Sigmoid colon (tissue), 7 donors: ENCODE results near the gene SIRPA. TPM values are rescaled to one million over a fixed set of nuclear protein-coding genes. Genes with fewer than 3 reads are reported as not detected.

Experiments used
- DNase-seq: peaks from one replicate; pipeline ENCODE4 v3.0.0-alpha.2; 2019
- H3K27ac ChIP-seq, 4 donors: fragments of 200-600 bp; sonication (generic); one replicate each; pipeline ENCODE4 v1.5.1; 2016 to 2019; ENCODE audit warnings: mild to moderate bottlenecking in 1 of 4
- H3K27me3 ChIP-seq, 3 donors: fragments of 200-600 bp; sonication (generic); one replicate each; pipeline ENCODE4 v1.5.1; 2019; ENCODE audit warnings: mild to moderate bottlenecking in 1 of 3
- H3K36me3 ChIP-seq, 4 donors: fragments of 200-600 bp; sonication (generic); one replicate each; pipeline ENCODE4 v1.5.1; 2016 to 2019
- H3K4me1 ChIP-seq, 4 donors: fragments of 200-600 bp; sonication (generic); one replicate each; pipeline ENCODE4 v1.5.1; 2017 to 2019
- H3K4me3 ChIP-seq, 4 donors: fragments of 200-600 bp; sonication (generic); one replicate each; pipeline ENCODE4 v1.5.1; 2017 to 2019; ENCODE audit warnings: mild to moderate bottlenecking in 2 of 4, moderate library complexity in 1 of 4
- H3K9me3 ChIP-seq, 4 donors: fragments of 200-600 bp in 3 of 4; sonication (generic) in 3 of 4; one replicate each; pipeline versions ENCODE4 v1.5.1 to v1.6.1; 2013 to 2019
- EP300 ChIP-seq, 4 donors: sonication (generic); formaldehyde crosslinking; IDR thresholded peaks; one replicate each; pipeline ENCODE4 v1.6.1; 2017; ENCODE audit warnings: antibody characterized with exemption in 4 of 4
- POLR2A ChIP-seq, 2 donors: fragments of 450-650 bp; IDR thresholded peaks; one replicate each; pipeline ENCODE4 v1.6.1; 2016; ENCODE audit warnings: antibody characterized with exemption in 2 of 2, mild to moderate bottlenecking in 2 of 2, moderate library complexity in 2 of 2
- POLR2AphosphoS5 ChIP-seq, 4 donors: sonication (generic); formaldehyde crosslinking; IDR thresholded peaks; one replicate each; pipeline ENCODE4 v1.6.1; 2017; ENCODE audit warnings: antibody characterized with exemption in 4 of 4
- WGBS, 2 donors: extraction: QIAGEN DNeasy Blood & Tissue Kit; methylation state at CpG; one replicate each; pipeline ENCODE4 v1.1.7; 2013; 5-methylcytosine and 5-hydroxymethylcytosine counted together
- intact Hi-C: fragments of 100-400 bp; cut with DNase I; formaldehyde crosslinking; loops from one replicate; pipeline ENCODE4 v1.15.1; 2023
- polyA plus RNA-seq, 3 donors: library from polyadenylated mRNA; stranded (reverse); fragments of 200-250 nt; gene quantifications; one replicate each; pipeline ENCODE4 v1.2.3, GENCODE V29; 2013
- total RNA-seq, 4 donors: library from RNA; depleted of rRNA; stranded (reverse); fragments of >200 nt; gene quantifications; one replicate each; pipeline ENCODE4 v1.1.0, GENCODE V29; 2016
- TF ChIP-seq, protein P1 (sequence below), 4 experiments: fragments of 450-650 bp in 3 of 4; fragments of 200-600 bp in 1 of 4; IDR thresholded peaks; one replicate each; pipeline ENCODE4 v1.5.1; 2016 to 2019; ENCODE audit warnings: antibody characterized with exemption in 4 of 4, mild to moderate bottlenecking in 3 of 4, moderate library complexity in 2 of 4
- donor health status: healthy with polysubstance abuse.
- donor health status: Bipolar disorder and iron deficiency.
- donor health status: healthy.

Gene SIRPA
- total and polyA plus RNA-seq, 7 donors, result 8.4 to 25.5 (median 16.3) TPM

DNA sequence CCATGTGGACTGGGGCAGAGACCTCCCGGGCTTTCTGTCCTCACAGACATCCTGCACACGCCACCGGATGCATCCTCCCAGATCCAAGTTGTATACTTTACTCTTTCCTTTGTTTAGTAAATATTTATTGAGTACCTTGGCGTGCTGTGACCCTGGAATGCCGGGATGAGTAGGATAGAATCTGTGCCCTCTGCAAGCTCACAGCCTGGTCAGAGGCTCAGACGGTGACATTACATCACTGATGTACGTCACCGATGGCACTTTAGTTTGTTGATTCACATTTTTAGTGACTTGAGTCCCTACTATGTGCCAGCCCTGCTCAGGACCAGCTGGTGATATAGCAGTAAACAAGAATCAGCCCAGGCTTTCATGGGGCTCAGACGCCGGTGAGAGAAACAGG lies 32.9 kb downstream of the SIRPA start:
- H3K9me3 ChIP-seq, result no peaks in the 10 kb centered on the region
- peaks cover 0 to 15% (median 6%) of the 10 kb centered on the region in 4 donors for H3K4me1 ChIP-seq
- intact Hi-C loops, result no loop called here
- H3K27ac ChIP-seq, result no peak overlapping the region
- peaks cover 5 to 26% (median 7%) of the 10 kb centered on the region in 4 donors for H3K36me3 ChIP-seq
- 80% methylated on average over 10 of the region's 10 CpGs for WGBS, 2 donors
- DNase-seq, result no peak
- no peaks in the 10 kb centered on the region for H3K27me3 ChIP-seq
- TF ChIP-seq, protein P1, sequence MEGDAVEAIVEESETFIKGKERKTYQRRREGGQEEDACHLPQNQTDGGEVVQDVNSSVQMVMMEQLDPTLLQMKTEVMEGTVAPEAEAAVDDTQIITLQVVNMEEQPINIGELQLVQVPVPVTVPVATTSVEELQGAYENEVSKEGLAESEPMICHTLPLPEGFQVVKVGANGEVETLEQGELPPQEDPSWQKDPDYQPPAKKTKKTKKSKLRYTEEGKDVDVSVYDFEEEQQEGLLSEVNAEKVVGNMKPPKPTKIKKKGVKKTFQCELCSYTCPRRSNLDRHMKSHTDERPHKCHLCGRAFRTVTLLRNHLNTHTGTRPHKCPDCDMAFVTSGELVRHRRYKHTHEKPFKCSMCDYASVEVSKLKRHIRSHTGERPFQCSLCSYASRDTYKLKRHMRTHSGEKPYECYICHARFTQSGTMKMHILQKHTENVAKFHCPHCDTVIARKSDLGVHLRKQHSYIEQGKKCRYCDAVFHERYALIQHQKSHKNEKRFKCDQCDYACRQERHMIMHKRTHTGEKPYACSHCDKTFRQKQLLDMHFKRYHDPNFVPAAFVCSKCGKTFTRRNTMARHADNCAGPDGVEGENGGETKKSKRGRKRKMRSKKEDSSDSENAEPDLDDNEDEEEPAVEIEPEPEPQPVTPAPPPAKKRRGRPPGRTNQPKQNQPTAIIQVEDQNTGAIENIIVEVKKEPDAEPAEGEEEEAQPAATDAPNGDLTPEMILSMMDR (IDR thresholded peaks at IDR 0.05), result no peak
- no peak for TF ChIP-seq POLR2A (IDR thresholded peaks at IDR 0.05)
- TF ChIP-seq POLR2AphosphoS5 (IDR thresholded peaks at IDR 0.05), result no peak
- no peak for TF ChIP-seq EP300 (IDR thresholded peaks at IDR 0.05)
- H3K4me3 ChIP-seq, result no peak overlapping the region

DNA sequence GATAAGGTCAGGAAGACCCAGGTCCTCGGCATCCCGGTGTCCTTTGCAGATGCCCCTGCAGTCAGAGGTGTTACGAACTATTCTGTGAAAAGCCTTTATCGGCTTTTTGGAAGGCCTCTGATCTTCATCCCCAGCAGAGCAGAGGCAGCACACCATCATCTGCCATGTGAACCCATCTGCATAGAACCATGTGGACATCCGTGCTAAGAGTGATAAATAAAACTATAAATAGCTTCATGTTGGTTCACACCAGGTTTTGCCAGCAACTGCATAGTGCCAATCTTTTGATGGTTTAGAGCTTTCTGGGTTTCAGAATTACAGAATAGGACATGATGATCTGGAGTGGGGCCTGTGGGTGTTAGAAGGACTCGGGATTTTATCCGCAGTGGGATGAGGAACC lies 33.6 kb downstream of the SIRPA start:
- intact Hi-C loops, result no loop called here
- peaks cover 4 to 20% (median 5%) of the 10 kb centered on the region in 4 donors for H3K36me3 ChIP-seq
- H3K27ac ChIP-seq, result no peak overlapping the region
- H3K9me3 ChIP-seq, result no peaks in the 10 kb centered on the region
- DNase-seq, result no peak
- peaks cover 0 to 21% (median 10%) of the 10 kb centered on the region in 4 donors for H3K4me1 ChIP-seq
- H3K4me3 ChIP-seq, result no peak overlapping the region
- TF ChIP-seq EP300 (IDR thresholded peaks at IDR 0.05), result no peak
- no peak for TF ChIP-seq POLR2A (IDR thresholded peaks at IDR 0.05)
- TF ChIP-seq, protein P1 (IDR thresholded peaks at IDR 0.05), result no peak
- no peak for TF ChIP-seq POLR2AphosphoS5 (IDR thresholded peaks at IDR 0.05)
- no peaks in the 10 kb centered on the region for H3K27me3 ChIP-seq
- 81 to 91% methylated on average over 7 of the region's 7 CpGs for WGBS, 2 donors

- WGBS, 2 donors, result 63 to 76% methylated on average over 3 of the region's 3 CpGs
- Histone ChIP-seq H3K9me3 (no peaks in the 10 kb centered on the region), H3K4me3 (no peak overlapping the region), H3K27ac (no peak overlapping the region), H3K27me3 (no peaks in the 10 kb centered on the region), H3K4me1 (peaks cover 0 to 28% (median 13%) of the 10 kb centered on the region in 4 donors), H3K36me3 (peaks cover 0 to 15% (median 4%) of the 10 kb centered on the region in 4 donors)
- TF ChIP-seq, protein P1 (IDR thresholded peaks at IDR 0.05), result no peak
- TF ChIP-seq POLR2A (IDR thresholded peaks at IDR 0.05) (no peak), EP300 (IDR thresholded peaks at IDR 0.05) (no peak), POLR2AphosphoS5 (IDR thresholded peaks at IDR 0.05) (no peak)
- intact Hi-C loops, result no loop called here
- no peak for DNase-seq
Measured at GRCh38 chr20:1929460-1929859, 34.3 kb downstream of the SIRPA start.

DNA sequence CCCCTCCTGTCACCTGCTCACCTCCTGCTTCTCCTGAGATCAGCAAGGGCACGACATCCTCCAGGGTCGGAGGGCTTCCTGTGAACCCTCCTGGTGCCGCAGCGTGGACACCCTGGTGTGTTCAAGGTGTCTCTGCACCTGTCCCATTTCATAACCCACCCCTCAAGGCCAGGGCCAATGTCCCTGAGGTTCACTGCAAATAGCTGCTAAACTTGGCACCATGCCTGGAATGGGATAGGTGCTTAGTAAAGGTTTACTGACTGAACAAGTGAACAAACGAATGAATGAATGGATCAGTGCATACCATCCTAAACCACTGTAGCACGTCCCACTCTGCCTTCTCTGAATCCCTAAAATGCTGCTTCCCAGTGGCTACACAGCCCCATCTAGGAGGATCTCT lies 35.0 kb downstream of the SIRPA start:
- Histone ChIP-seq H3K27me3 (no peaks in the 10 kb centered on the region), H3K4me3 (no peak overlapping the region), H3K9me3 (no peaks in the 10 kb centered on the region), H3K4me1 (peaks cover 0 to 35% (median 19%) of the 10 kb centered on the region in 4 donors), H3K27ac (no peak overlapping the region), H3K36me3 (peaks cover 0 to 8% (median 4%) of the 10 kb centered on the region in 4 donors)
- intact Hi-C loops, result no loop called here
- WGBS, 2 donors, result 42 to 81% methylated on average over 6 of the region's 6 CpGs
- DNase-seq, result no peak
- TF ChIP-seq POLR2AphosphoS5 (IDR thresholded peaks at IDR 0.05), result no peak
- no peak for TF ChIP-seq EP300 (IDR thresholded peaks at IDR 0.05)
- TF ChIP-seq, protein P1 (IDR thresholded peaks at IDR 0.05), result no peak
- no peak for TF ChIP-seq POLR2A (IDR thresholded peaks at IDR 0.05)

DNA sequence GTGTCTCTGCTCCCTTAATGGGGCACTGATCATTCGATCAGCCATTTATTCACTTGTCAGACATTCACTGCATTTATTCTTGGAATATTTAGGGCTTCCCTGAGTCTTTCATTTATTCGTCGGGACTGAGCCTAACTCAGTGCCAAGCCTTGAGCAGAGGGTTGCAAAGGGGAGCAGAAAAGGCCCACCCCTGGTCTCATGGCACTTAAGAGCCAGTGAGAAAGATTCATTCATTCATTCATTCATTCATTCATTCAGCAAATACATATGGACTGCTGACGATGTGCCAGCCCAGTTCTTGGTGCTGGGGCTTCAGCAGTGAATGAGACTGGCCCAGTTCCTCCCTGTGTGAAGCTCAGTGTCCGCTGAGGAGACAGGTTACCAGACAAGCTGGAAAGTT lies 36.6 kb downstream of the SIRPA start:
- intact Hi-C loops, result loop anchor here (2.0 kb wide), 1 partner anchor 87 kb away; no protein-coding TSS in a partner anchor
- peaks cover 0 to 7% (median 4%) of the 10 kb centered on the region in 4 donors for H3K36me3 ChIP-seq
- WGBS, 2 donors, result 85 to 89% methylated on average over 5 of the region's 5 CpGs

More for the DNA sequence above, 36.6 kb downstream of the SIRPA start:
- H3K4me1 ChIP-seq, result peaks cover 0 to 36% (median 28%) of the 10 kb centered on the region in 4 donors
- no peaks in the 10 kb centered on the region for H3K27me3 ChIP-seq
- no peak for DNase-seq
- no peak overlapping the region for H3K27ac ChIP-seq
- no peak overlapping the region for H3K4me3 ChIP-seq
- H3K9me3 ChIP-seq, result no peaks in the 10 kb centered on the region
- TF ChIP-seq, protein P1 (IDR thresholded peaks at IDR 0.05), result no peak
- TF ChIP-seq EP300 (IDR thresholded peaks at IDR 0.05) (no peak), POLR2AphosphoS5 (IDR thresholded peaks at IDR 0.05) (no peak), POLR2A (IDR thresholded peaks at IDR 0.05) (no peak)
